Mesenchymal stem cell (in vitro differentiated cells and primary cell): Measurements from ENCODE around the gene PRKCQ.

Source experiments
- DNase-seq: peaks from one replicate; pipeline ENCODE4 v3.0.0-alpha.2; 2013
- H2AFZ ChIP-seq: one replicate; pipeline ENCODE4 v1.6.1; 2013; ENCODE audit warnings: low read depth, mild to moderate bottlenecking, control low read depth, inconsistent platforms, low read length, moderate library complexity
- H2AK5ac ChIP-seq: 2 replicates; pipeline ENCODE4 v1.6.1; 2013; ENCODE audit warnings: low read length, moderate library complexity, mild to moderate bottlenecking, inconsistent platforms; ENCODE audit not compliant: severe bottlenecking
- H2BK120ac ChIP-seq: one replicate; pipeline ENCODE4 v1.6.1; 2013; ENCODE audit warnings: low read depth, mild to moderate bottlenecking, inconsistent platforms, low read length, moderate library complexity
- H2BK12ac ChIP-seq, 2 experiments: one replicate each; pipeline ENCODE4 v1.6.1; 2013; ENCODE audit warnings: inconsistent platforms in 2 of 2, low read length in 2 of 2, mild to moderate bottlenecking in 2 of 2, moderate library complexity in 2 of 2, control low read depth in 1 of 2
- H2BK15ac ChIP-seq: one replicate; pipeline ENCODE4 v1.6.1; 2013; ENCODE audit warnings: mild to moderate bottlenecking, low read depth, inconsistent platforms; ENCODE audit not compliant: poor library complexity, severe bottlenecking
- H2BK5ac ChIP-seq: 2 replicates; pipeline ENCODE4 v1.6.1; 2013; ENCODE audit warnings: low read depth, mild to moderate bottlenecking, low read length, control low read depth, inconsistent platforms; ENCODE audit not compliant: poor library complexity, severe bottlenecking
- H3K14ac ChIP-seq, 2 experiments: one replicate each; pipeline ENCODE4 v1.6.1; 2013; ENCODE audit warnings: inconsistent platforms in 2 of 2, low read length in 2 of 2, control low read depth in 1 of 2, mild to moderate bottlenecking in 1 of 2, moderate library complexity in 1 of 2
- H3K18ac ChIP-seq, 2 experiments: one replicate each; pipeline ENCODE4 v1.6.1; 2013; ENCODE audit warnings: inconsistent platforms in 2 of 2, low read length in 2 of 2, control low read depth in 1 of 2, low read depth in 1 of 2, mild to moderate bottlenecking in 1 of 2
- H3K23ac ChIP-seq, 2 experiments: one replicate each; pipeline ENCODE4 v1.6.1; 2013; ENCODE audit warnings: inconsistent platforms in 2 of 2, low read length in 2 of 2, mild to moderate bottlenecking in 2 of 2, moderate library complexity in 2 of 2, control low read depth in 1 of 2
- H3K27ac ChIP-seq: 2 replicates; pipeline ENCODE4 v1.5.1; 2013; ENCODE audit warnings: mild to moderate bottlenecking, moderate library complexity, low read length, control low read depth, inconsistent platforms; ENCODE audit not compliant: poor library complexity, severe bottlenecking
- H3K27me3 ChIP-seq, 2 experiments: 2 replicates each; pipeline versions ENCODE4 v1.6.1 to v1.7.0; 2013; ENCODE audit warnings: low read length in 2 of 2, mild to moderate bottlenecking in 2 of 2, moderate library complexity in 2 of 2, control low read depth in 1 of 2, inconsistent platforms in 1 of 2; ENCODE audit not compliant: control insufficient read depth in 1 of 2, insufficient read depth in 1 of 2
- H3K36me3 ChIP-seq, 2 experiments: 2 replicates each; pipeline versions ENCODE4 v1.6.1 to v1.7.0; 2013; ENCODE audit warnings: low read length in 2 of 2, control low read depth in 1 of 2, inconsistent platforms in 1 of 2, low read depth in 1 of 2, mild to moderate bottlenecking in 1 of 2; ENCODE audit not compliant: insufficient read depth in 2 of 2, control insufficient read depth in 1 of 2
- H3K4ac ChIP-seq, 2 experiments: one replicate each; pipeline ENCODE4 v1.6.1; 2013; ENCODE audit warnings: inconsistent platforms in 2 of 2, low read length in 2 of 2, mild to moderate bottlenecking in 2 of 2, moderate library complexity in 2 of 2, control low read depth in 1 of 2, low read depth in 1 of 2
- H3K4me1 ChIP-seq: 2 replicates; pipeline ENCODE4 v1.6.1; 2013; ENCODE audit warnings: low read depth, low read length, control low read depth; ENCODE audit not compliant: control insufficient read depth, insufficient read depth
- H3K4me2 ChIP-seq: 2 replicates; pipeline ENCODE4 v1.6.1; 2013; ENCODE audit warnings: low read length, mild to moderate bottlenecking, inconsistent platforms; ENCODE audit not compliant: poor library complexity, severe bottlenecking
- H3K4me3 ChIP-seq, 2 experiments: 2 replicates each; pipeline versions ENCODE4 v1.5.1 to v1.7.0; 2013; ENCODE audit warnings: low read length in 2 of 2, mild to moderate bottlenecking in 2 of 2, control low read depth in 1 of 2, low read depth in 1 of 2; ENCODE audit not compliant: insufficient read depth in 1 of 2
- H3K79me1 ChIP-seq: replicated peaks from 2 replicates; pipeline ENCODE4 v1.6.1; 2013; ENCODE audit warnings: mild to moderate bottlenecking, control low read depth, low read length, inconsistent platforms; ENCODE audit not compliant: poor library complexity, severe bottlenecking
- H3K9ac ChIP-seq: 2 replicates; pipeline ENCODE4 v1.7.0; 2013; ENCODE audit warnings: mild to moderate bottlenecking, low read length, moderate library complexity
- H3K9me3 ChIP-seq: 2 replicates; pipeline ENCODE4 v1.7.0; 2013; ENCODE audit warnings: mild to moderate bottlenecking, low read length; ENCODE audit not compliant: control insufficient read depth
- H4K8ac ChIP-seq: one replicate; pipeline ENCODE4 v1.6.1; 2013; ENCODE audit warnings: inconsistent platforms, mild to moderate bottlenecking, low read length, moderate library complexity
- H4K91ac ChIP-seq: one replicate; pipeline ENCODE4 v1.6.1; 2013; ENCODE audit warnings: mild to moderate bottlenecking, low read length, inconsistent platforms
- WGBS: methylation state at CpG from one replicate; pipeline ENCODE4 v1.1.7; 2013; ENCODE audit warnings: mixed read lengths; 5-methylcytosine and 5-hydroxymethylcytosine counted together

Gene PRKCQ

GRCh38 chr10:6427357-6427959 lies 152.6 kb downstream of the PRKCQ start:
- 90% methylated on average over 9 of the region's 10 CpGs for WGBS
- H2AK5ac ChIP-seq: no peak overlapping the region
- H2BK12ac ChIP-seq: no peak overlapping the region

GRCh38 chr10:6426317-6426716 lies 153.8 kb downstream of the PRKCQ start:
- H3K36me3 ChIP-seq: no peaks in the 10 kb centered on the region
- no peak overlapping the region for H3K4ac ChIP-seq
- H2BK5ac ChIP-seq: no peak overlapping the region
- WGBS: 95% methylated on average over 3 of the region's 6 CpGs
- no peak overlapping the region for H2BK15ac ChIP-seq
- H3K18ac ChIP-seq: no peak overlapping the region
- no peak overlapping the region for H3K4me3 ChIP-seq
- no peak overlapping the region for H3K4me2 ChIP-seq
- H3K27ac ChIP-seq: no peak overlapping the region
- H3K14ac ChIP-seq: no peak overlapping the region
- no peak overlapping the region for H4K8ac ChIP-seq
- H4K91ac ChIP-seq: no peak overlapping the region
- H3K27me3 ChIP-seq: peaks cover 0 to 18% of the 10 kb centered on the region in 2 experiments
- no peak for DNase-seq
- no peak overlapping the region for H2AK5ac ChIP-seq
- H3K23ac ChIP-seq: no peak overlapping the region
- H3K9me3 ChIP-seq: no peaks in the 10 kb centered on the region
- H2BK12ac ChIP-seq: no peak overlapping the region
- no peak overlapping the region for H2BK120ac ChIP-seq
- no peaks in the 10 kb centered on the region for H3K79me1 ChIP-seq
- H3K4me1 ChIP-seq: no peaks in the 10 kb centered on the region
- no peak overlapping the region for H3K9ac ChIP-seq
- no peak overlapping the region for H2AFZ ChIP-seq

More at GRCh38 chr10:6427357-6427959, 152.6 kb downstream of the PRKCQ start:
- Histone ChIP-seq H3K14ac (no peak overlapping the region), H3K9me3 (no peaks in the 10 kb centered on the region), H2BK5ac (no peak overlapping the region), H2BK15ac (no peak overlapping the region), H3K4me1 (no peaks in the 10 kb centered on the region), H3K36me3 (no peaks in the 10 kb centered on the region), H3K27ac (no peak overlapping the region), H3K23ac (no peak overlapping the region), H3K4me2 (no peak overlapping the region), H2AFZ (no peak overlapping the region), H3K79me1 (no peaks in the 10 kb centered on the region), H4K91ac (no peak overlapping the region), H3K18ac (no peak overlapping the region), H3K4me3 (no peak overlapping the region), H3K4ac (no peak overlapping the region), H3K9ac (no peak overlapping the region), H3K27me3 (peaks cover 0 to 25% of the 10 kb centered on the region in 2 experiments), H4K8ac (no peak overlapping the region), H2BK120ac (no peak overlapping the region)
- no peak for DNase-seq

DNA sequence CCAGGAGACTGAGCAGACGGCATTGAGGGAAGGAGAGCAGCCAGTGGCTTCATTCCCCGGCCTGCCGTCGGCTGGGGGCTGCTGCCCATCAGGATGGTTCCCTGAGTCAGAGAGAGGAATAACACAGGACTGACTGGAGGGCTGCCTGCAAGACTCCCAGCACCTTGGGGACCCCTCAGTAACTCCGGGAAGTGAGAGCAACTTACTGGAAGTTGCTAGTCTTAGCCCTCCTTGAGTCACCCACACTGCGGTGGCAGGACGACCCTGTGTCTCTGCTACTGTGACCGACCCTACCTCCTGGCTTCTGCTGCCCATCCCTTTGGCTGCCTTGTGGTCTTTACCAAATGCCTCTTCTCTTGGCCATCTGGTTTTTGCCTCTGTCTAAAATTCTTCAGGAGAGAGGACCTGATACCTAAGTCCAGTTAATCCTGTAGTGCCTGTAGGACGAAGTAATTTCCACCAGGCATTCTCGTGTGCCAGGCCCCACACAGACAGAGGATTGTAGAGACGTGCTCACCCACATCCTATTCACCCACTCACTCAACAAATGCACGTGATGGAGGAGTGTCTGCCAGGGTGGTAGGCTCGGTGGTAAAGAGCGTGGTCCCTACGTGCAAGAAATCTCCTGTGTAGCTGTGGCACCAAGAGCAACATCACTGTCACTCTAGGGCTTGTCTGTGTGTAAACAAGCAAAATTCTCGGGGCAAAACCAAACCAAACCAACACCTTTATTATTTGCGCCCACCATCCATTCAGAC lies 156.5 kb downstream of the PRKCQ start:
- no peak for DNase-seq
- no peak overlapping the region for H2AFZ ChIP-seq
- no peaks in the 10 kb centered on the region for H3K79me1 ChIP-seq
- H3K9me3 ChIP-seq: no peaks in the 10 kb centered on the region
- no peak overlapping the region for H3K4me2 ChIP-seq
- no peak overlapping the region for H2BK15ac ChIP-seq
- H3K27me3 ChIP-seq: peaks cover under 1 to 18% of the 10 kb centered on the region in 2 experiments
- no peak overlapping the region for H4K91ac ChIP-seq
- 93% methylated on average over 17 of the region's 17 CpGs for WGBS
- H3K23ac ChIP-seq: no peak overlapping the region
- H3K14ac ChIP-seq: no peak overlapping the region
- H3K9ac ChIP-seq: no peak overlapping the region
- H3K27ac ChIP-seq: no peak overlapping the region
- H2BK12ac ChIP-seq: no peak overlapping the region
- no peak overlapping the region for H2BK5ac ChIP-seq
- no peak overlapping the region for H2AK5ac ChIP-seq
- H3K36me3 ChIP-seq: no peaks in the 10 kb centered on the region
- H3K4me3 ChIP-seq: no peak overlapping the region
- no peaks in the 10 kb centered on the region for H3K4me1 ChIP-seq
- H3K4ac ChIP-seq: no peak overlapping the region
- no peak overlapping the region for H2BK120ac ChIP-seq
- no peak overlapping the region for H4K8ac ChIP-seq
- no peak overlapping the region for H3K18ac ChIP-seq

GRCh38 chr10:6423004-6423403 lies 157.1 kb downstream of the PRKCQ start:
- H3K23ac ChIP-seq: no peak overlapping the region
- H3K4me1 ChIP-seq: no peaks in the 10 kb centered on the region
- no peaks in the 10 kb centered on the region for H3K79me1 ChIP-seq
- no peak overlapping the region for H3K27ac ChIP-seq
- H3K9ac ChIP-seq: no peak overlapping the region
- no peak overlapping the region for H3K4me3 ChIP-seq
- no peak overlapping the region for H3K4ac ChIP-seq
- H4K91ac ChIP-seq: no peak overlapping the region
- no peak overlapping the region for H2BK120ac ChIP-seq
- H2AK5ac ChIP-seq: no peak overlapping the region
- no peak overlapping the region for H2AFZ ChIP-seq
- no peak overlapping the region for H3K4me2 ChIP-seq
- no peak overlapping the region for H2BK15ac ChIP-seq
- DNase-seq: peak; percentile 88
- no peak overlapping the region for H2BK5ac ChIP-seq
- WGBS: 63% methylated on average over 4 of the region's 4 CpGs
- H3K14ac ChIP-seq: no peak overlapping the region
- H2BK12ac ChIP-seq: no peak overlapping the region
- no peaks in the 10 kb centered on the region for H3K36me3 ChIP-seq
- no peak overlapping the region for H3K18ac ChIP-seq
- peaks cover 5 to 22% of the 10 kb centered on the region in 2 experiments for H3K27me3 ChIP-seq
- H4K8ac ChIP-seq: no peak overlapping the region
- H3K9me3 ChIP-seq: no peaks in the 10 kb centered on the region
